OCI-LY1 (cell line): Measurements from ENCODE around the gene FKRP.

ENCODE experiments used
- EZH2 ChIP-seq: fragments of 200-600 bp; sonication (generic), shearing (Covaris generic); IDR thresholded peaks from 2 replicates; pipeline ENCODE4 v1.8.0; 2017; ENCODE audit warnings: borderline replicate concordance, mixed run types, mild to moderate bottlenecking, antibody characterized with exemption, low read length, moderate library complexity, mixed read lengths
- TF ChIP-seq, protein P1 (sequence below): fragments of 200-600 bp; sonication (generic), shearing (Covaris generic); IDR thresholded peaks from 2 replicates; pipeline ENCODE4 v1.5.1; 2017; ENCODE audit warnings: mild to moderate bottlenecking, antibody characterized with exemption, low read length, moderate library complexity, mixed read lengths

DNA sequence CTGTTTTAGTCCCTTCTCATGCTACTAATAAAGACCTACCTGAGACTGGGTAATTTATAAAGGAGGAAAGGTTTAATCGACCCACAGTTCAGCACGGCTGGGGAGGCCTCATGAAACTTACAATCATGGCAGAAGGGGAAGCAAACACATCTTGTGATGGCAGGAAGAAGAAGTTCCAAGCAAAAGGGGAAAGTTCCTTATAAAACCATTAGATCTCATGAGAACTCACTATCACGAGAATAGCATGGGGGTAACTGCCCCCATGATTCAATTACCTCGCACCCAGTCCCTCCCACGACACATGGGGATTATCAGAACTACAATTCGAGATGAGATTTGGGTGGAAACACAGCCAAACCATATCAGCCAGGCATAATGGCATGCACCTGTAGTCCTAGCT lies 13.3 kb downstream of the FKRP start:
- TF ChIP-seq, protein P1, sequence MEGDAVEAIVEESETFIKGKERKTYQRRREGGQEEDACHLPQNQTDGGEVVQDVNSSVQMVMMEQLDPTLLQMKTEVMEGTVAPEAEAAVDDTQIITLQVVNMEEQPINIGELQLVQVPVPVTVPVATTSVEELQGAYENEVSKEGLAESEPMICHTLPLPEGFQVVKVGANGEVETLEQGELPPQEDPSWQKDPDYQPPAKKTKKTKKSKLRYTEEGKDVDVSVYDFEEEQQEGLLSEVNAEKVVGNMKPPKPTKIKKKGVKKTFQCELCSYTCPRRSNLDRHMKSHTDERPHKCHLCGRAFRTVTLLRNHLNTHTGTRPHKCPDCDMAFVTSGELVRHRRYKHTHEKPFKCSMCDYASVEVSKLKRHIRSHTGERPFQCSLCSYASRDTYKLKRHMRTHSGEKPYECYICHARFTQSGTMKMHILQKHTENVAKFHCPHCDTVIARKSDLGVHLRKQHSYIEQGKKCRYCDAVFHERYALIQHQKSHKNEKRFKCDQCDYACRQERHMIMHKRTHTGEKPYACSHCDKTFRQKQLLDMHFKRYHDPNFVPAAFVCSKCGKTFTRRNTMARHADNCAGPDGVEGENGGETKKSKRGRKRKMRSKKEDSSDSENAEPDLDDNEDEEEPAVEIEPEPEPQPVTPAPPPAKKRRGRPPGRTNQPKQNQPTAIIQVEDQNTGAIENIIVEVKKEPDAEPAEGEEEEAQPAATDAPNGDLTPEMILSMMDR, result no peak
- TF ChIP-seq EZH2, result no peak
